H1 (cell line): ENCODE data around the gene MLYCD.

Source experiments
- CTCF ChIP-seq, 3 experiments: IDR thresholded peaks; 1 replicate in 2 of 3; 2 replicates in 1 of 3; pipeline versions ENCODE4 v1.5.1 to v1.6.1; 2011; ENCODE audit warnings: low read length in 3 of 3, mild to moderate bottlenecking in 3 of 3, inconsistent platforms in 2 of 3, low read depth in 1 of 3, moderate library complexity in 1 of 3; ENCODE audit not compliant: insufficient read depth in 1 of 3; ENCODE audit errors: control extremely low read depth in 1 of 3
- EZH2 ChIP-seq: fragments of 200-600 bp; sonication (generic); IDR thresholded peaks from 2 replicates; pipeline ENCODE4 v1.7.1; 2012; ENCODE audit warnings: low read depth, mild to moderate bottlenecking, moderate library complexity, low read length, inconsistent platforms; ENCODE audit not compliant: severe bottlenecking
- HDAC2 ChIP-seq, 2 experiments: fragments of 300-600 bp in 1 of 2; sonication (generic) in 1 of 2; IDR thresholded peaks; 2 replicates each; pipeline ENCODE4 v1.6.1; 2011 to 2012; ENCODE audit warnings: low read depth in 2 of 2, low read length in 2 of 2, mild to moderate bottlenecking in 2 of 2, moderate library complexity in 2 of 2, borderline replicate concordance in 1 of 2, inconsistent platforms in 1 of 2
- MAX ChIP-seq: IDR thresholded peaks from 2 replicates; pipeline ENCODE4 v1.6.1; 2012; ENCODE audit warnings: inconsistent platforms
- NRF1 ChIP-seq: IDR thresholded peaks from 2 replicates; pipeline ENCODE4 v1.6.1; 2011; ENCODE audit warnings: mild to moderate bottlenecking, low read depth, low read length, improper control_type of control experiment
- POLR2AphosphoS5 ChIP-seq: IDR thresholded peaks from 2 replicates; pipeline ENCODE4 v1.6.1; 2011; ENCODE audit warnings: low read depth, low read length
- RBBP5 ChIP-seq: IDR thresholded peaks from 2 replicates; pipeline ENCODE4 v1.7.1; 2012; ENCODE audit warnings: low read depth, mild to moderate bottlenecking, inconsistent platforms, low read length, moderate library complexity, borderline replicate concordance
- SP2 ChIP-seq: IDR thresholded peaks from 2 replicates; pipeline ENCODE4 v1.6.1; 2012; ENCODE audit warnings: mild to moderate bottlenecking, low read length, inconsistent platforms

- TF ChIP-seq CTCF (IDR thresholded peaks at IDR 0.05; ENCODE audit: control extremely low read depth in 1 of 3, insufficient read depth in 1 of 3, low read depth in 1 of 3, low read length in 3 of 3) (no peak), POLR2AphosphoS5 (no peak), MAX (no peak), EZH2 (no peak), RBBP5 (no peak), NRF1 (no peak), HDAC2 (IDR thresholded peaks at IDR 0.05; ENCODE audit: borderline replicate concordance in 1 of 2, low read depth in 2 of 2, low read length in 2 of 2) (no peak), SP2 (no peak)
Observed at GRCh38 chr16:83912519-83913244, 13.8 kb downstream of the MLYCD start.
